Measurements from ENCODE around the gene USP35.
"Not testable (repeated sequence)": the region's sequence is repeated elsewhere in the genome, so short reads cannot be mapped to it uniquely, and the experiment has no call there.

The USP35 gene

GRCh38 chr11:78217650-78218541 is 29.2 kb downstream of the USP35 start:
- DNase-seq, result no peak

- no peak for DNase-seq
These were observed 30.2 kb downstream of the USP35 start for GRCh38 chr11:78218707-78219492.

GRCh38 chr11:78219493-78220217 is 30.9 kb downstream of the USP35 start:
- DNase-seq, result no peak

- peak; percentile 18 for DNase-seq
These were observed 31.8 kb downstream of the USP35 start for GRCh38 chr11:78220218-78221157.

GRCh38 chr11:78221396-78222315 is 32.9 kb downstream of the USP35 start:
- no peak for DNase-seq

GRCh38 chr11:78222726-78223125 is 34.0 kb downstream of the USP35 start:
- not testable (repeated sequence) for DNase-seq

GRCh38 chr11:78223320-78223954 is 34.7 kb downstream of the USP35 start:
- DNase-seq, result no peak

GRCh38 chr11:78224506-78224905 is 35.8 kb downstream of the USP35 start:
- DNase-seq, result no peak

GRCh38 chr11:78224906-78225420 is 36.2 kb downstream of the USP35 start:
- DNase-seq, result no peak

GRCh38 chr11:78226684-78227680 is 38.3 kb downstream of the USP35 start:
- DNase-seq, result no peak

- DNase-seq, result no peak
These were observed 39.2 kb downstream of the USP35 start for GRCh38 chr11:78227921-78228320.

- no peak for DNase-seq
These were observed 39.7 kb downstream of the USP35 start for GRCh38 chr11:78228467-78228866.

GRCh38 chr11:78229106-78229505 is 40.4 kb downstream of the USP35 start:
- DNase-seq, result no peak

GRCh38 chr11:78230161-78230877 is 41.6 kb downstream of the USP35 start:
- no peak for DNase-seq

GRCh38 chr11:78231962-78232501 is 43.3 kb downstream of the USP35 start:
- no peak for DNase-seq

GRCh38 chr11:78233046-78233445 is 44.3 kb downstream of the USP35 start:
- DNase-seq, result not testable (repeated sequence)

GRCh38 chr11:78234006-78234405 is 45.3 kb downstream of the USP35 start:
- no peak for DNase-seq
